SH-SY5Y (cell line): ENCODE data around the gene SLC27A5.

Experiments
- GATA2 ChIP-seq: IDR thresholded peaks from 2 replicates; pipeline ENCODE4 v1.6.1; 2011; ENCODE audit warnings: mild to moderate bottlenecking, low read depth, low read length
- GATA3 ChIP-seq: IDR thresholded peaks from 2 replicates; pipeline ENCODE4 v1.6.1; 2011; ENCODE audit warnings: low read depth, mild to moderate bottlenecking, low read length, moderate library complexity

The SLC27A5 gene

DNA sequence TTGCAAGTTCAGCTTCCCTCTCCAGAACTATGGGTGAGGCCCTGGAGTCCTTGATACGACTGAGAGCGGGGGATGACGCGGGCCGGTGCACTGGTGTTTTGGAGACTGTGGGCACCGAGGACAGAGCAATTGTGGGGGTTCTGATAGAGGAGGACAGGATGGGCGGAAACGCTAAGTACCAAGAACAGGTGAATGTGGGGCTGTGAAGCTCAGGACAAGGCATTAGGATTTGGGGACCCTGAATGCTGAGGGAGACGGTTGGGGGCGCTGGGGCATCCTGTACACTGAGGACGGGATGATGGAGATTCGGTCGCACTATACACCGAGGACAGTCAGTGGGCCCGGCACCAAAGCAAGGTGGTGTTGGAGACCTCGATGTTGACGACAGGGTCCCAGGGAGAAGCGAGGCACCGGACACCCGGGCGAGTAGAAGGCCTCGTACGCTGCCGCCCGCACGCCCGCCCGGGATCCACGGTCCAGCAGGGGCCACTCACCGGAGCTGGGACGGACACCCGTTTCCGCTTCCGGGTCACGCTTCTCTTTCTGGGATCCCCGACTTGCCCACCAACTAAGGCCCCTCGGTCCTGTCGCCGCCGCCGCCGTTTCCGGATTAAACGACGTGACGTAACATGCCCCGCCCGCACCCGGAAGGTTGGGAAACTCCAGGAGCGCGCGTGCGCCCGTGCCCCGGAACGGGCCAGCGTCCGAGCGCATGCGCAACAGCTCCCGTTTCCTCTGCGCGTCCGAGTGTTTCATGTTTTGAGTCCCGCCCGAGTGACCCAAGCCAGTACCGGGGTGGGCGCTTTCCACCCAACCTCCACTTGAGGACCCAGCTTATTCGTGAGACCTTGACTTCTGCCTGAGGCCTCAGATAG, 42.9 kb upstream of the SLC27A5 start, which contains the start of gene CHMP2A:
Gene CHMP2A (minus strand): TSS at position 612 of the 875 bp plus-strand sequence. CDS start 893 bp downstream, outside the sequence.
- no peak for TF ChIP-seq GATA3

DNA sequence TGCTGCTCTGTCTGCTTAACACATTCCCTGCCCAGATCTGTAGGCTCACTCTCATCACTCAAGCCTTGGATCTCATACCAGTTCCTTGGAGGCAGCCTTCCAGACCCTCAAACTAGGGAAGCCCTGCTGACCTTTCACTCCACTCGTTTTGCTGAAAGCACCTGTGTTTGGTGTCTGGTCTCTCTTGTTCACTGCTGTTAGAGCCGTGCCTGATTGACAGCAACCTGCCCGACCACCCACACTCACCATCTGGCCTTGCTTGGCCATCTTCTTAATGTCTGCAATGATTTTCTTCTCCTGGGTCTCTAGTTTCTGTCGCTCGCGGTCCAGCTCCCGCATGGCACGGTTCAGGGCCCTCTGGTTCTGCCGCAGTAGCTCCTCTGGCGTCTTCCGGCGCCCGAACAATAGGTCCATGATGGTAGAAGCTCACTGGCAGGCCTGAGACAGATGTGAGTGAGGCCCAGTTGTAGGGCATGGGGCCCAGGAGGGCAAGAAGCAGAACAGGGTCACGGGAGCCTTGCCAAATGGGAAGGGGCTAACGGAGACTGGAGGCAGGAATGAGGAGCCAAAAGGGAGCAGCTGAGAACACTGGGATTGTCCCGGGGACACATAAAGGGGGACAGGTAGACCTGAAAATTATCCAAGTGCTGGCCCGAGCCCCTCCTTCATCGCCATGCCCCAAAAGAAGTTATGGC, 42.2 kb upstream of the SLC27A5 start:
- no peak for TF ChIP-seq GATA2
- no peak for TF ChIP-seq GATA3

DNA sequence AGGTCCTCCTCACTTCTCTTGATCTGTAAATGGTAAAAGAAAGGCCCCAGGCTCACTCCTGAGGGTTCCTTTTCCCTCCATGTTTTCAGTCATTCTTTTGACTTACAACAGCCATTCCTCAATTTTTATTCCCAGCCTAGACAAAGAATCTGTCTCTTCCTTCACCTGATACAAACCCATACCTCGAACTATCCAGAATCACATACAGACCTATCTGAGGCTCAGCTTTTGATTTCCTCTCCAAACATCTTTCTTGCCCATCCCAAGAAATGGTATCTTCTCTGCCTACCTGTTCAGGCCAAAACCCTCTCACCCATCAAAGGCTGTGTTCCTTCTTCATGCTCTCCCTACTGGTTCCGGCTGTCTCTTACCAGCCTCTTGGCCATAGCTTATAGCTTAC, 40.9 kb upstream of the SLC27A5 start:
- TF ChIP-seq GATA3 (no peak), GATA2 (no peak)

GRCh38 chr19:58551577-58552471, 40.0 kb upstream of the SLC27A5 start:
- TF ChIP-seq GATA3 (no peak), GATA2 (no peak)

GRCh38 chr19:58551123-58551497, 39.3 kb upstream of the SLC27A5 start:
- TF ChIP-seq GATA2 = no peak
- no peak for TF ChIP-seq GATA3

GRCh38 chr19:58550362-58551122, 38.8 kb upstream of the SLC27A5 start:
- TF ChIP-seq GATA3 (no peak), GATA2 (no peak)

DNA sequence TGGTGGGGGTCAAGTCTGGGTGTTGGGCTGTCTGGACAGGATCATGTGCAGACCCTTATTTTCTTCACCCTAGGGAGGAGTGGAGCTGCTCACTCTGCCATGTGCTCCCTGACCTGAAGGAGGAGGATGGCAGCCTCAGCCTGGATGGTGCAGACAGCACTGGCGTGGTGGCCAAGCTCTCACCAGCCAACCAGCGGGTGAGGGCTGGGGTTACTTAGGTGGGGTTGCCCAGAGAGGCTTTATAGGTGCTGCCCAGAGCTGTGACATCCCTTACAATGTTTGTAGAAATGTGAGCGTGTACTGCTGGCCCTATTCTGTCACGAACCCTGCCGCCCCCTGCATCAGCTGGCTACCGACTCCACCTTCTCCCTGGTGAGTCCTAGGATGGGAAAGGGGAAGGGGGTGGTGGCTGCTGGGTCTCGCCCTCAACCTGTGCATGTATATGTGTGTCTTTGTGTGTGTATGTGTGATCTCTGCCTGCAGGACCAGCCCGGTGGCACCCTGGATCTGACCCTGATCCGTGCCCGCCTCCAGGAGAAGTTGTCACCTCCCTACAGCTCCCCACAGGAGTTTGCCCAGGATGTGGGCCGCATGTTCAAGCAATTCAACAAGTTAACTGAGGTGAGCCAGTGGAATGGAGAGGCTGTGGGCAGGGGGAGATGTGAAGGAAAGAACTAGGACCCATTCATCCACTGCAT, 38.0 kb upstream of the SLC27A5 start:
- no peak for TF ChIP-seq GATA3
- no peak for TF ChIP-seq GATA2

- TF ChIP-seq GATA3 (no peak), GATA2 (no peak)
These were observed 37.3 kb upstream of the SLC27A5 start for GRCh38 chr19:58548859-58549663.

- TF ChIP-seq GATA3 (no peak), GATA2 (no peak)
These were observed 35.8 kb upstream of the SLC27A5 start for GRCh38 chr19:58547323-58548312.

DNA sequence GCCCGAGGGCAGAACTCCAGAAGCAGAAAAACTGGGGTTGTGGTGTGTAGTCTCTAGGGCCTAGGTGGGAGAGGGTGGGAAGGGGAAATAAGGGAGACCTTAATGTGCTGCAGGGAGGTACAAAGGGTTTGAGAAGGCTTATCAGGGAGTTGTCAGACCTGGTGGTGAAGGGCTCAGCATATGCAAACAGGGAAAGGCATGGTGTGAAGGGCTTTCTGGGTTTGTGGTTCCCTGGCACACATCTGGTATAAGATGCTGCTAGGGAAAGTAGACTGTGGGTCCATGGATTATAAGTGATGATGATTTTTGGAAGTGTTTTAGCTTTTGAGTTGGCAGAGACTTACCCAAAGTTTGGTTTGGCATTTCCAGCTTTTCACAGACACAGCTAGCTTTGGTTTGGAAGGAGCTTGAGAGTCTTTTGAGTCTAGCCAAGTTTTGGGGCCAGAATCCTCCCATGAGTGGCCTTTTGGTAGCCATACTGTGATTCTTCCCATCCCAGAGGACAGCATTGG, 34.3 kb upstream of the SLC27A5 start:
- TF ChIP-seq GATA2 (no peak), GATA3 (no peak)
